EH (cell line): ENCODE measurements around the gene TULP1.

Source experiments
- DNase-seq: peaks from one replicate; pipeline ENCODE4 v3.0.0-alpha.2; 2015; ENCODE audit warnings: low read depth

The TULP1 gene

GRCh38 chr6:35496841-35497570, 15.7 kb downstream of the TULP1 start, which contains the start of gene TEAD3:
Gene TEAD3 (minus strand): TSS chr6:35497079.
- DNase-seq = peak; percentile 87

GRCh38 chr6:35496036-35496840, 16.5 kb downstream of the TULP1 start:
- peak; percentile 61 for DNase-seq

GRCh38 chr6:35495258-35496035, 17.2 kb downstream of the TULP1 start:
- peak; percentile 72 for DNase-seq

GRCh38 chr6:35494161-35494563, 18.5 kb downstream of the TULP1 start:
- peak; percentile 73 for DNase-seq

- DNase-seq = no peak
Observed at GRCh38 chr6:35493307-35493983, 19.3 kb downstream of the TULP1 start.

- no peak for DNase-seq
Observed at GRCh38 chr6:35492974-35493284, 19.8 kb downstream of the TULP1 start.

GRCh38 chr6:35492258-35492973, 20.3 kb downstream of the TULP1 start:
- no peak for DNase-seq

- DNase-seq = no peak
Observed at GRCh38 chr6:35491558-35492257, 21.0 kb downstream of the TULP1 start.

- DNase-seq = no peak
Observed at GRCh38 chr6:35490821-35491557, 21.7 kb downstream of the TULP1 start.

GRCh38 chr6:35489995-35490791, 22.5 kb downstream of the TULP1 start:
- DNase-seq = peak; percentile 93

- no peak for DNase-seq
Observed at GRCh38 chr6:35489066-35489465, 23.6 kb downstream of the TULP1 start.

- no peak for DNase-seq
Observed at GRCh38 chr6:35488517-35488862, 24.2 kb downstream of the TULP1 start.

- peak; percentile 78 for DNase-seq
Observed at GRCh38 chr6:35487658-35488516, 24.8 kb downstream of the TULP1 start.

GRCh38 chr6:35486005-35486925, 26.4 kb downstream of the TULP1 start:
- no peak for DNase-seq

- DNase-seq = peak; percentile 94
Observed at GRCh38 chr6:35485402-35485877, 27.3 kb downstream of the TULP1 start.

- DNase-seq = peak; percentile 77
Observed at GRCh38 chr6:35484921-35485392, 27.7 kb downstream of the TULP1 start.
